NCI-H146 (cell line): ENCODE measurements around the gene MTURN.

Source experiments
- DNase-seq: peaks from one replicate; lab custom pipeline; 2025; lab: John Stamatoyannopoulos, UW

The MTURN gene

DNA sequence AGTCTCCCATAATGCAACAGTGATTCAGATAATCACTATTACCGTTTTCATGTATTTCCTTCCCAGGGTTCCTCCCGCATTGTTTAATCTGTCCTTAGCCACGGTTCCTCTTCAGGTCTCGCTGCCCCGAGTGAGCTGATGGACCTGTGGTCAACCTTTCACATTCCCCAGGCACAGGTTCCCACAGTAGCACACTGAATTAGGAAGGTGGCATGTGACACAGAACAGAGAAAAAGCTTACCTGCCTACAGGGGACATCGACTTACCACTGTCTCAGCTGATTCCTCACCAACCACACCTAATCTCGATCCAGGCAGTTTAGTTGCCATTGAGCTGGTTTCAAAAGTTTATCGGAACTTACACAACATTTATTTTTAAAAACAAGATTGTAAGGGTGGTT lies 72.2 kb downstream of the MTURN start:
- no peak for DNase-seq

DNA sequence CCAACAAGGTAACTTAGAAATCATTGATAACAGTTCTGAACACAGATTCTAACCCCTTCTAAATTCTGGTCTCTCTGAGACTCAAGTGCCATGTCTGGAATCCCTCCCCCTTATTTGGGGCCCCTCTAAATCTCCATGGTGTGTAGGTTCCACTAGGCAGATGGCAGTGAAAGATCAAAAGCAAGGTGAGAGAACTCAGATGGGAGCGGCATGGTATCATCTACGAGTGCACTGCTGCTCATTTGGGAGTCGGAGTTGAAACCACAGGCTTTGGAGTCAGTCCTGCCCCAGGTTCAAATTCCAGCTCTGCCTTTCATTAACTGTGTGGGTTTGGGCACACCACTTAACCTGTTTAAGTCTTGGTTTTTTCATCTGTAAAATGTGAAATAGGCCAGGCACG lies 72.6 kb downstream of the MTURN start:
- DNase-seq: no peak

DNA sequence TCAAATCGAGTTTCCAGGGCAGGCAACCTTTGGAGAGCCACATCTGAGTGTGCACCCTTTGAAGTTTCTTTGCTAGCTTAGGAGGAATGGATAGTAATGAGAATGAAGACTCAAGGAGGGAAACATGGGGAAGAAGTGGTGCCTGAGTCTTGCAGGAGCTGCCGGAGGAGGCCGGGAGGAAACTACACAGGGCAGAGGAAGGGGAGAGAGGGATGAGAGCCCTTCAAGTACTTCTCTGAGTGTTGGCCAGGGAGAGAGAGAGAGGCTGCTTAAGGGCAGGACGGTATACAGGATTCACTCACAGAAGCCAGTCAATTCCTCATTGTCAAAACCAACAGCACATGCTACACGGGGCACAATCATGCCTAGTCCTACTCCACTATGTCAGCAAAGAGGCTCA lies 75.2 kb downstream of the MTURN start:
- DNase-seq: no peak
